Stimulated activated naive CD4-positive, alpha-beta T cell treated with Interleukin-2 at 50 U/mL for 16 hours (primary cell): ENCODE data around the gene VAV2.
"Not testable (repeated sequence)": the region's sequence is repeated elsewhere in the genome, so short reads cannot be mapped to it uniquely, and the experiment has no call there.

Experiments
- DNase-seq: peaks from one replicate; lab custom pipeline; 2025; lab: John Stamatoyannopoulos, UW

Gene VAV2

DNA sequence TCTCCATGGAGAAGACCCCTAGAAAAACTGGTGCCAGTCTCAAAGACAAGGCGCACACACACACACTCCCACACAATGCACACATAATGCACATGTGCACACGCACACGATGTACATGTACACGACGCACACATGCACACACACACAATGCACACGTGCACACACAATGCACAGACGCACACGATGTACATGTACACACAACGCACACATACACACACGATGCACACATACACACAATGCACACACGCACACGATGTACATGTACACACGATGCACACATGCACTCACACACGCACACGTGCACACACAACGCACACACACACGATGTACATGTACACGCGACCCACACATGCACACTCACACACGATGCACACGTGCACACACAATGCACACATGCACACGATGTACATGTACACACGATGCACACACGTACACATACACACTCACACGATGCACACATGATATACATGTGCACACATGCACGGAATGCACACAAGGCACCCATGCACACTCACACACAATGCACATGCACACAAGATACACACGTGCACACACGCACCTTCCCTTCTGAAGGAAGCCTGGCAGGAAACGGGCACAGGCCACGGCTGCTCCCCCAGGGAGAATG, 76.5 kb downstream of the VAV2 start:
- no peak for DNase-seq

DNA sequence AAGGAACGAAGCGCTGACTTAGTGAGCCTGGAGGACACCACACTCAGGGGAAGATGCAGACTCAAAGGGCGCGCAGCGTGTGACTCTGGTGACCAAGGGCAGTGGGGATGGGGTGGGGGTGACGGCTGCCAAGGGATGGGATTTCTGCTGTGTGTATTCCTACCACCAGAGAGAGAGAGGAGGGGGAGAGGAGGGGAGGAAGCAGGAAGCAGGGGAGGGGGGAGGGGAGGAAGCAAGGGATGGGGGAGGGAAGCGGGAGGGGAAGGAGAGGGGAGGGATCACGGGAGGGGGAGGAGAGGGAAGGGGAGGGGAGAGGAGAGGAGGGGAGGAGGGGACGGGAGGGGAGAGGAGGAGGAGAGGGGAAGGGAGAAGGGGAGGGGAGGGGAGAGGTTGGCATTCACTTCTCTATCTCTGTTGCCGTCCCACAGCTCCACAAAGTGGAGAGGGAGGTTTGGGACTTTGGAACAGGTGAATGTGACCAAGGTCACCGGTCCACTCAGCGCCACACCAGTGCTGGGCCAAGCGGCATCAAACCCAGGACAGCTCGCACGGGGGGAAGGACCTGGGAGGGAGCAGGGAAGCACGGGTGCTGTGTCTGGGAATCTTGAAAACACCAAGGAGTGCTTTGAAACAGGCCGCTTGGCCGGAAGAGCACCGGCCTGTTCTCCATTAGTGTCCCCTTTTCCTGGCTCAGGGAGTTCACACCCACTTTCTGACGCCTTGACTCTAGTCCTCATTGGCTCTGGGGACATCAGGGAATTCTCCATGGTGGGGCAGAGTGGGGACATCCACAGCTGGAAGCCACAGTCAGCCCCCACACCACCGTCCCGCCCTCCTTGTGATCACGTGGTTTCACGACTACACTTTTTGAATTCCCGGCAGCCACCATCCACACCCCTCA, 77.4 kb downstream of the VAV2 start:
- no peak for DNase-seq

DNA sequence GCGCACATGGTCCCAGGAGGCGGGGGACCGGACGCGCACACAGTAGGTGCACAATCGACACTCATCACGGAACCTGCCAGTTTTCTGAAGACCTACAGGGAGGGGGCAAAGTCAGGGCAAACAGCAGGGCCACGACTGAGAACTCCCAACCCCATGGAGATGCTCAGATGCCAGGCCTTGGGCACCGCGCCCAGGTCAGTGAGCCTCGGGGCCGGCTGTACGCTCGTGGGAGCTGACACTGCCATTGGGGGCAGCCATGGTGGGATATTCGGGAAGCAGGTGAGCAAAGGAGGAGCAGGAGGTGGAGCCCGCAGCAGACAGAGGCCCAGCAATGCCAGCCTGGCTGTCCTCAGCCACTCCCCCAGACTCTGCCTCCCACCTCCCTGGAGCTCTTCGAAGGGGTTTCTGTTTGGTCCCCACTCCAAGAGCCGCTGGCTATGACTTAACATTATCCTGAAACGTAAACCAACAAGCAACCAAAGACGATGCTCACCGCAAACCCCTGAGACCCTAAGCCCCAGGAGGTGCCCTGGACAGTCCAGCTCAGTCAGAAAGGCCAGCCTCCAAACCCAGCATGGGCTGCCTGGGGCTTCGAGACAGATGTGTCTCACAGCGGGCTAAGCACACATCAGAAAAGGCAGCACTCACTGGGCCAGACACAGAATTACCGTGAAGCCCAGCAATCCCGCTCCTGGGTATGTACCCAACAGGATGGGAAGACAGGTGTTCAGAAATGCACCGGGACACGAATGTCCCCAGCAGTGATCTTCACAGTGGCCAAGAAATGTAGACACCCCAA, 78.4 kb downstream of the VAV2 start:
- DNase-seq: no peak

DNA sequence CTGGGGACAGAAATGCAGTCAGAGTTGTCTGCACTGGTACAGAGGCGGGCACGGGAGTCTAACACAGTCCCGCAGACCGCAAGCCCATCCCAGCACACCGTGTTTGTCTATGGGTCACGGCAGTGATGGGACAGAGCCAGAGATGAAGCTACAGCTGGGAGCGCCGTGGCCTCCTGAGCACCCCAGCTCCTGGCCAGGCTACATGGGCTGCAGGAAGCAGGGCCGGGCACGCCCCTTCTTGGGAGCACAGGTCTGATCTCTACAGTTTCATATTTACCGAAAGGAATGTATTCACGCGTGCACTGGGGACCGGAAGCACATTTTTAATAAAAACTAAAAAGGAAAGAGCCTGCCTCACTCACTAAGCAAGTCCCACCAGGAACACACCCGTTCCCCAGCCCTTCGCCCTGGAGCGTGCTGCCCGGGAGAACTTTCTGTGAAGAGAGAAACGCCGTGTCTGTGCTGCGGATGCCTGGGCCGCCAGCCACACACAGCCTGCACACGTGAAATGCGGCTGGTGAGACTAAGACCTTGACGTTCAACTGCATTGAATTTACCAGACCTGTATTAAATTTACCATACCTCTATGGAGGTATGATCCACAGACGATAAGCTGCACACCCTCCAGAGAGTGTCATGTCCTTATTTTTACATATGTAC, 81.1 kb downstream of the VAV2 start:
- DNase-seq: no peak

DNA sequence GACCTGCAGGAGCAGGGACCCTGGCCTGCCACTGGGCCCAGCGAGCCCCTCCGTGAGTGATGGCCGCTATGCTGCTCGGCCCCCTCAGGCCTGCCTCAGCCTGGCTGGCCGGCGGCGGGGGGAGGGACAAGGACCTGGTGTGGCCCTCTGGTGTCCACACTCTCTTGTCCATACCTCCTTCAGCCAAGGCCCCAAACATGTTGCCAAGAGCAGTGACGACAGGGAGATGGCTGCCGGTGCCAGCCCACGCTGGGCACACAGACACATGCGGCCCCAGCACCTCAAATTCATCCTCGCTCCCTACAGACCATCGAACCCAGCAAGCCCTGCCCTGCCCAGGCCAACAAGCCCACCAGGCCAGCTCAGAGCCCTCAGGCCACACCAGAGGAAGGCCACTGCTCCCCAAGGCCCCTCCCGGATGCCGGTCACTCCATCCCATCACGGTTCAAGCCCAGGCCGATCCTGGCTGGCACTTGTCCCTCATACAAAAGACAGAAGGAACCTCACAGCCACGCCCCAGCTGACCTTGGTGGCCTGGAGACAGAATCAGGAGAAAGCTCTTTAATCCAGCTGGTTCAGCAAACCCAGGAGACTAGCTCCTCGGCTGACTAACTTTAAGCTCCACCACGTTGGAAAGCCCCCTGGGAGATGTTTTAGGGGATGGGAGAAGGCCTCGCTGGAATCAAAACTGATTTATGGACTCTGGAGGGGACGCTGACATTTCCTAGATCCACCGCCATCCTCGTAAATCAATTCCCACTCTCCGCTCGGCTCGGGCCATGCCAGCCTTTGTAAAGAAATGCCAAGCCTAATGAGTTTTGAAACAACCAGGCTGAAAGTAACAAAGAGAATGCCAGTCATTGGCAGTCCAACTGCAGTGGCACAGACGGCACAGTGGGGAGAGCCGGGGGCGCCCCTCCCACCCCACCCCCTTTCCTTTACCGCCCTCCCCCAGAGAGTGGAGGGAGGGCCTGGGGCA, 84.9 kb downstream of the VAV2 start:
- DNase-seq: no peak

DNA sequence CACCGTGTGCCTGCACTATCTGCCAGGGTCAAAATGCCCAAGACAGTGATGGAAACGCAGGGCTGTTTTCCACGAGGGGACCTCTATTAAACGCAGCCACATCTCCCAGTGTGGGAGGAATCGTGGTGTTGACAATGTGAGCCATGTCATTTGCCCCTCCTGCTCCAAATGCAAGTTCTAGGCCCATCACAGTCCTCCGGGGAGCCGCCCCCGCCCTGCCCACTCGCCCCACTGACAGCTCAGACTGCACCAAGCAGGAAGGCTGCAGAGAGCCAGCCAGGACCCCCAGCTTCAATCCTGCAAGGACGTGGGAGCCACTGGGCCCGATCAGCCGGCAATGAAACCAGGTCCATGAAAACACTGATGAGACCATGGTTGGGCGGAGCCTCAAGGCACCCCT, 85.9 kb downstream of the VAV2 start:
- no peak for DNase-seq

DNA sequence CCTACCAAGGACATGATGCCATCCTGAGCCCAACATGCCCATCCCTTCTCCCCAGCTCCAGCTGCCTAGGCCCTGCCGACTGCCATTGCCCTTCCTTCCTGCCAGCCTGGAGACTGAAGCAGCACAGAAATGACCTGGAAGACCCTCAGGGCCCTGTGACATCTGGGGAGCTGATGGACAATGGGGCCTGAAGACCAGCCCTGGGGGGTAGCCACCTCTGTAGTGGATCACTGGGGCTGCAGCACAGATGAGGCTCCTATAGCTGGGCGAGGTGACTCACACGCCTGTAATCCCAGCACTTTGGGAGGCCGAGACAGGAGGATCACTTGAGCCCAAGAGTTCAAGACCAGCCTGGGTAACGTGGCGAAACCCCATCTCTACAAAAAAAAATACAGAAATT, 86.6 kb downstream of the VAV2 start:
- no peak for DNase-seq

DNA sequence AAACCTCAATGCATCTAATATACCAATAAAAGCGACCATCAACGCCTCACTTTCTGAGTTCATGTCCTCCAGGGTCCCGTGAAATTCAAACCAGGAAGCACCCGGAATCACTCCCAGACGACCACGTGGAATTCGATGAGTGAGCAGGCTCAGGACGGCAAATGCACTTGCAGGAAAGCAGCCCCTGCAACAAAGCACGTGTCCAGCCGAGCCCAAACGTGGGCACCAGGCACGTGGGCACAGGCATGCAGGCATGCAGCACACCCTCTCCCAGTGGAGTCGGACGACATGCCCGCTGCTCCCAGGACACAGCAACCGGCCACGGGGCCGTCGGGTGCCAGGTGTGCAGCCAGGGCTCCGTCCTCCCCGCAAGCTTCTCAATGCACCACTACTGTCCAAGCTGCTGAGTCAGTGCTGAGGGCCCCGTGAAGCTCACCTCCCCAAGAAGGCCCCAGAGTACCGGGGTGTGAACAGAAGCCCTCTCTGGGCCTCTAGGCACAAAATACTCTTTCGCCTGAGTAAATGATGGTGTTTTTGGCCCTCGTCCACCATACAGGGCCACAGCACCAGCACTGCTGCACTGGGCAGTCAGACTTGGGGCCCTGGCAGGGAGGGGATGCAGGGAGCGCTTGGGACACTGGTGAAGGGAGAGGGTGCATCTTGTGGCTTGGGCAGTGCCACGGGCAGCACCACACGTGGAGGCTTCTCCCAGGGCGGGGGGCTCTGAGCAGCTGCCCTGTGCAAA, 87.6 kb downstream of the VAV2 start:
- no peak for DNase-seq

DNA sequence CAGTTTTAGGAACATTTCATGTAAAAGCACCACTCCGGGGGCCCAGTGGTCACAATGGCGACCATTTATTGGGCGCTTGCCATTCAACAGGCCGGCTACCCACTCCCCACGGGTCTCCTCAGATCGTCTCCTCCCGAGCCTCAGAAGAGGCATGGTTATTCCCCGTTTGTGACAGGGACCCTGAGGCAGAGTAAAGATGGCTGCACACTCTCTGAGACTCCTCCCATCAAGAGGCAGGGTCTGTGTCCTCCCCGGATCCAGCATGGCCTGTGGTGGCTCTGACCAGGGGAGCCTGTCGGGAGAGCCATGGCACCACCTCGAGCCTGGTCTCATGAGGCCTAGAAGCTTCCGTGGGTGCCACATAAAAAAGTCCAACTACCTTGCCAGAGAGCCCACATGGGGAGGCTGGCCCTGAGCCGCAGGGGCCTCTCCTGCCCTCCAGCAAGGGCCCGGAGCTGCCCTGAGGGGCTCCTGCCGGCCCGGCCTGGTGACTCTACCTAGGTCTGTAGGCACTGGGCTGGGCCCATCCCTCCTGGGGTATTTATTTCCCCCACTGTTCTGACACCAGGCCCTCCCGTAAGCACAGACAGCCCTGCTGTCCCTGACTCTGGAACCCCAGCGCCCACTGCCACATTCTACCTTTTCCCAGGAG, 90.8 kb downstream of the VAV2 start:
- DNase-seq: no peak

DNA sequence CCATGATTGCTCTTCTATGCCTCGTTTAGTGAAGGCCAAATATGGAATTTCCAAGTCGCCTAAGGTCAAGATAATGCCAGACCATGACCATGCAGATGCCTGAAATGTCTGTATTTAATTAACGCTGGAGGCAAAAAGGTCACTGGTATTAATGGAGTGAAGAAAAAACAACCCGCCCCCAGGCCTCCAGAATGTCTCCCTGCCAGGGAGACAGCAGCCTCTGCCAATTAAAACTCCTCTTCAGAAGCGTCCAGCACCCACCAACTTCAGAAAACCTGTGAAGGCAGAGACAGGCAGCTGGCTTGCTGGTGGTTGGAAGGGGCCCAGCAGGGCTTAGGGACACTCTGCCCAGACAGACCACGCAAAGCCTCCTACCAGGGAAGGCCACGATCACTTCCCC, 94.4 kb downstream of the VAV2 start:
- no peak for DNase-seq

DNA sequence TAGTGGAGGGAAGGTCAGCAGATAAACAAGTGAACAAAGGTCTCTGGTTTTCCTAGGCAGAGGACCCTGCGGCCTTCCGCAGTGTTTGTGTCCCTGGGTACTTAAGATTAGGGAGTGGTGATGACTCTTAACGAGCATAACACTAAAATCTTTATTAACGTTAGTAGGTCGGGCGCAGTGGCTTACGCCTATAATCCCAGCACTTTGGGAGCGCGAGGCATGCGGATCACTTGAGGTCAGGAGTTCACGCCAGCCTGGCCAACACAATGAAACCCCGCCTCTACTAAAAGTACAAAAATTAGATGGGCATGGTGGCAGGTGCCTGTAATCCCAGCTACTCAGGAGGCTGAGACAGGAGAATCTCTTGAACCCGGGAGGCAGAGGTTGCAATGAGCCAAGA, 96.1 kb downstream of the VAV2 start:
- not testable (repeated sequence) for DNase-seq

DNA sequence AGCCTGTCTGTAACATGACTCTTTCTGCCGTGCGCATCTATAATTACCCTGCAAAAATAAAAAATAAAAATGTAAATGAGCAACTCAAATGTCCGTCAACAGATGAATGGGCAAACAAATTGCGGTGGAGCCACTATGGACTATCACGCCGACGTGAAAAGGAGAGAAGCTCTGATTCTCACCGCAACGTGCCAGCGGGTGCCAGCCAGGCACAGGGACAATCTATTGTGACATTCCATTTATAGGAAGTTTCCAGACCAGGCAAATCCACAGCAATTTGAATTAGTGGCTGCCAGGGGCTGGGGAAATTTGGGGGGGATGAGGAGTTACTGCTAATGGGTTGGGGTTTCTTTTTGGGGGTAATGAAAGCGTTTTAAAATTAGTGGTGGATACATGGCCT, 96.8 kb downstream of the VAV2 start:
- DNase-seq: no peak

DNA sequence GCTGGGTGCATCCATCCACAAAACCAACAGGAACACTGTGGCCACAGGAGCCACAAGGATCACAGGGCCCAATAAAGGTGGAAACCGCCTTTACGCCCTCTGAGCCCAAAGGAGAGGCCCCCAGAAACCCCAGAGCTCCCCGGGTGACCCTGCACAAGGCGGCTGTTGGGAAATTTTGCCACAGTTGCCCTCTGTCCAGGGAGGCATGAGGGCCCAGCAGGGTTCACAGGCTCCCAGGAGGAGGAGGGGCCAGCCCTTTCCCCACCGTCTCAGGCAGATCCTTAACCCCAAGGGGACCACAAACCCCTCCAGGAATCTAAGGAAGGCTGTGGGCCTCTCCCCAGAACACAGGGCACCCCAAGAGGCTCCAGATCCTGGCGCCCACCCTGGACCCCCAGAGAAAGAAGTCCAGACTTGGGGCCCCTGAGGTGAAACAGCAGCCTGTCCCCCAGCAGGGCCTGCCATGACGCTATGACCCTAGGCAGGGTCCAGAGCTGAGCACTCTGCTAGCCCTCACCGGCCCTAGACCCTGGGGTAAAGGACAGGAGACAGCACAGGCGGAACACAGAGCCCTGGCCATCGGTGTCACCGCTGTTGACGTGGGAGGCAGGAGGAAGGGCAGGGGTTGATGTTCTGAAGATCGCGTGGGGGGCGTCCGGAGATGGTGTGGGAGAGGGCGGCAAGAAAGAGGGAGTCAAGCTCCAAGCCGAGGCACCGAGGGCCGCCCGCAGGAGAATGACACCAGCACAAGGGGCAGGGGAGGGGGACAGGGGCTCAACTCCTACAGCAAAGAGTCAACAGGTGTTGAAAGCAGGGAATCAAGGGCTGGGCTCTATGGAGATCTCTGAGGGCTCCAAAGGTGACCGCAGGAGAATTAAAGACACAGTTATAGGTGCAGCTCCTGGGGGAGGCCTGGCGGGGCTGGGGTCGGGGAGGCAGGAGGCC, 97.5 kb downstream of the VAV2 start:
- DNase-seq: no peak

DNA sequence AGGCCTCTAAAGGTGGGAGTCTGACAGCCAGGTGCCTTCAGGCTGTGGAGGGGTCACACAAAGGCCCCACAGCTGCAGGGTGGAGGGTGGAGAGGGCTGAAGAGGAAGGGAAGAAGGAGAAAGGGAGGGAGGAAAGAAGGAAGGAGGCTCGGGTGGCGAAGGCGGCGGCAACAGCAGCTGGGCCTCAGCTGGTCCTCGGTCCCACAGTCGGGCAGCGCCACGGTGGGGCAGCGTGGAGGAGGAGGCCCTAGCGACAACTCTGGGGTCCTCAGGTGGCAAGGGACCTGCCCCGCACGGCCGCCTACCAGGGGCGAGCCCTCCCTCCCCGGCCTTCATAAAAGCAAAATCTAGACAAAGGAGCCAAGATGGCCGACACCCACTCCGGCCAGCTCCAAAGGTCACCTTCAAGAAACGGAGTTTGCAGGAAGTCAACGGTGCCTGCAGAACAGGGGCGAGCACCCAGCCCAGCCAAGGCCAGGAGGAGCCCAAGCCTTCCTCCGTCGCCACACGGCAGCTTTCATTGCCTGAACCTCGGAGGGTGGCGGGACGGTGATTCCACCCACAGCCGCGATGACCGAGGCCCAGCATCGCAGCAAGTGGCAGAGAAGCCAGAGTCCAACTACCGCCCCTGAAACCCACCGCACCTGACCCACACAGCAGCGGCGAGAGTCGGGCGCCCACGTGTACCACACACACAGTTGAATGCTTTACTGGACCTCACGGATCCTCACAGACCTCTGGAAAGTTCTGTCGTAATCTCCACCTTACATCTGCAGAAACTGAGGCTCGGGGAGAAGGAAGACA, 98.7 kb downstream of the VAV2 start:
- no peak for DNase-seq

DNA sequence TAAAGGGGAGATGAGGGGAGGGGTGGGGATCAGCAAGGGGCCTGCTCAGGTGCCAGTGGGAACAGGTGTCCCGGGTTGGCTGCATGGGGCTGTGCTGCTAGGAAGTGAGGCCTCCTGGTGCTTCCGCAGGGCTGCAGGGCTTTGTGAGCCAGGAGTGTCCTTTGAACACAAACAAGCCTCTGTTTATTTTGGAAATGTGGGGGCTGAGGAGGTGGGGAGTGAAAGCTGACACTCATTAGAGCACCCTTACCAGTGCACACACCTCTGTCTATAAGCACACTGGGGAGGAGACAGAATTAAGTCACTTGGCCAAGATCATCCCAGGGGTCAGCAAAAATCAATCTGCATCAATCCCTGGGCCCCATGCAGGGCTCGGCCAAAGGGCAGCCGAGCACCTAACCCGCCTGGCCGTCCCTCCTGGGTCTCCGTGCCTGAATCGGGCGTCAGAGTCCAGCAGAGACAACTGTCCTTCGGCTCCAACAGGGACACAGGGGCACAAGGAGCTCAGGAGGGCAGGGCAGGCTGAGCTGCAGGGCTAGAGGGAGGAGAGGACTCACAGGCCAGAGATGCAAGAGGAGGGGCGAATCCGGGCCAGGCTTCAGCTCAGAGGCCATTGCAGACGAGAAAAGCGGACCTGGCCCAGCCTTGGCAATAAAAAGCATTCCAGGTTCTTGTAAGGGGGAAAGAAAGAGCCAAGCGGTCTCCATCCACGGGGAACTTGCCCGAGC, 99.8 kb downstream of the VAV2 start:
- DNase-seq: no peak

DNA sequence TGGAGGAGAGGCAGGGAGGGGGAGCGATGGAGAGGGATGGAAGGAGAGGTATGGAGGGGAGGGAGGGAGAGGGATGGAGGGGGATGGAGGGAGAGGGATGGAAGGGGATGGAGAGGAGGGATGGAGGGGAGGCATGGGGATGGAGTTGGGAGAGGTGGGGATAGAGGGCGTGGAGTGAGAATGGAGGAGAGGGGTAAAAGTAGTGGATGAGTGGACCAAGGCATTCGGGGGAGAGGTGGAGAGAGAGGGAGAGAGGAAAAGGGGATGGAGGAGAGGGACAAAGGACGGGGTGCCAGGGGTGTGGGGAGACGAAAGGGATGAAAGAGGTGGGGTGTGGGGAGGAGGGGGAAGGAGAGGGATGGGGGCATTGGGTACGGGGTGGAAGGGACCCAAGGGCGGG, 100.4 kb downstream of the VAV2 start:
- no peak for DNase-seq

DNA sequence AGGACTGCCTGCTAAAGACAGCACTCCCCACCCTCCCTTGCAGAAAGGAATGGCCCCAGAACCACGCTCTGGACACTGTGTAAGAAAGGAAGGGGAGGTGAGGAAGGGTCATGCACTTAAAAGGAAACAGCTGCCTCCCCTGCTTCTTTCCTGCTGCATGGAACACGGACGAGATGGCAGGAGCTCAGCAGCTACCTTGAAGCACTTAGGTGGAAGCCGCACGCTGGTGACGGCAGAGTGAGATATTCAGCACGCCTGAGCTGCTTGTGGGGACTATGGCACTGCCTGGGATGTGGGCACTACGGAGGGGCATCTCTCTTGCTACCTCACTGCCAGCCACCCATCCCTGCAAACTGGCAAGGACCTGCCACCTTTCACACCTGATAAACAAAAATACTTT, 101.5 kb downstream of the VAV2 start:
- no peak for DNase-seq
